Neural cell (in vitro differentiated cells): ENCODE measurements around the gene TEX28. TPM values are rescaled to one million over a fixed set of nuclear protein-coding genes. Genes with fewer than 3 reads are reported as not detected.

Experiments
- H2AFZ ChIP-seq: fragments of 200-600, 300-800 bp; sonication (generic), shearing (Covaris generic); 2 replicates; pipeline ENCODE4 v1.6.0; 2014; ENCODE audit warnings: low read depth, mild to moderate bottlenecking, antibody characterized with exemption, low read length, moderate library complexity
- H3F3A ChIP-seq: fragments of 200-600 bp; shearing (Covaris generic); 2 replicates; pipeline ENCODE4 v1.6.1; 2016; ENCODE audit warnings: mild to moderate bottlenecking, moderate library complexity, mixed read lengths, antibody characterized with exemption, low read length; ENCODE audit not compliant: insufficient read depth, poor library complexity, severe bottlenecking
- H3K27ac ChIP-seq: fragments of 200-600, 300-800 bp; sonication (generic), shearing (Covaris generic); 2 replicates; pipeline ENCODE4 v1.5.1; 2014; ENCODE audit warnings: mild to moderate bottlenecking, low read length, moderate library complexity
- H3K27me3 ChIP-seq: fragments of 300-800, 200-600 bp; sonication (generic), shearing (Covaris generic); 2 replicates; pipeline ENCODE4 v1.6.0; 2014; ENCODE audit warnings: mild to moderate bottlenecking, low read depth, low read length, moderate library complexity; ENCODE audit not compliant: insufficient read depth
- H3K36me3 ChIP-seq: fragments of 300-800, 200-600 bp; sonication (generic), shearing (Covaris generic); 2 replicates; pipeline ENCODE4 v1.5.1; 2014; ENCODE audit warnings: mild to moderate bottlenecking, antibody characterized with exemption, low read length, moderate library complexity; ENCODE audit not compliant: insufficient read depth
- H3K4me2 ChIP-seq: fragments of 300-800, 200-600 bp; sonication (generic), shearing (Covaris generic); 2 replicates; pipeline ENCODE4 v1.6.0; 2014; ENCODE audit warnings: mild to moderate bottlenecking, low read length
- H3K4me3 ChIP-seq: fragments of 300-800, 200-600 bp; sonication (generic), shearing (Covaris generic); 2 replicates; pipeline ENCODE4 v1.5.1; 2014; ENCODE audit warnings: mild to moderate bottlenecking, low read length, moderate library complexity
- H3K79me2 ChIP-seq: fragments of 200-600 bp; shearing (Covaris generic); replicated peaks from 2 replicates; pipeline ENCODE4 v1.6.0; 2014; ENCODE audit warnings: mild to moderate bottlenecking, low read length, moderate library complexity; ENCODE audit not compliant: insufficient read depth
- H3K9ac ChIP-seq: fragments of 300-800, 200-600 bp; sonication (generic), shearing (Covaris generic); 2 replicates; pipeline ENCODE4 v1.6.1; 2016; ENCODE audit warnings: mild to moderate bottlenecking, low read length, mixed read lengths
- H3K9me2 ChIP-seq: fragments of 200-600 bp; shearing (Covaris generic); 2 replicates; pipeline ENCODE4 v1.6.1; 2016; ENCODE audit warnings: mild to moderate bottlenecking, low read length, mixed read lengths; ENCODE audit not compliant: insufficient read depth
- H3K9me3 ChIP-seq: fragments of 200-600, 300-800 bp; sonication (generic), shearing (Covaris generic); 2 replicates; pipeline ENCODE4 v1.6.1; 2016; ENCODE audit warnings: mild to moderate bottlenecking, mixed run types, low read length, moderate library complexity, mixed read lengths
- H4K20me1 ChIP-seq: fragments of 200-600 bp; shearing (Covaris generic); 2 replicates; pipeline ENCODE4 v1.6.1; 2016; ENCODE audit warnings: mild to moderate bottlenecking, mixed run types; ENCODE audit not compliant: insufficient read depth
- CTCF ChIP-seq: fragments of 450-650 bp; IDR thresholded peaks from 2 replicates; pipeline ENCODE4 v1.5.1; 2014; ENCODE audit warnings: antibody characterized with exemption, mild to moderate bottlenecking, moderate library complexity; ENCODE audit not compliant: poor library complexity, severe bottlenecking
- EP300 ChIP-seq: fragments of 450-650 bp; conservative IDR thresholded peaks from 2 replicates; pipeline ENCODE4 v1.6.1; 2014; ENCODE audit warnings: antibody characterized with exemption, mild to moderate bottlenecking, moderate library complexity; ENCODE audit not compliant: poor library complexity, severe bottlenecking
- EZH2 ChIP-seq: fragments of 200-600, 300-800 bp; shearing (Covaris generic), sonication (generic); IDR thresholded peaks from 2 replicates; pipeline ENCODE4 v1.6.1; 2014; ENCODE audit warnings: antibody characterized with exemption, low read length, borderline replicate concordance, mild to moderate bottlenecking; ENCODE audit not compliant: insufficient read depth, poor library complexity, severe bottlenecking
- MXI1 ChIP-seq: fragments of 450-650 bp; conservative IDR thresholded peaks from 2 replicates; pipeline ENCODE4 v1.6.1; 2014; ENCODE audit warnings: antibody characterized with exemption, mild to moderate bottlenecking; ENCODE audit not compliant: poor library complexity, severe bottlenecking
- POLR2AphosphoS5 ChIP-seq: IDR thresholded peaks from 2 replicates; pipeline ENCODE4 v1.6.1; 2012
- RAD21 ChIP-seq: fragments of 450-650 bp; conservative IDR thresholded peaks from 2 replicates; pipeline ENCODE4 v1.6.1; 2014; ENCODE audit warnings: antibody characterized with exemption, mild to moderate bottlenecking, moderate library complexity
- REST ChIP-seq: IDR thresholded peaks from 2 replicates; pipeline ENCODE4 v1.6.1; 2012; ENCODE audit warnings: borderline replicate concordance
- SMC3 ChIP-seq: fragments of 450-650 bp; conservative IDR thresholded peaks from 2 replicates; pipeline ENCODE4 v1.6.1; 2014; ENCODE audit warnings: antibody characterized with exemption, mild to moderate bottlenecking, moderate library complexity; ENCODE audit not compliant: poor library complexity
- TAF1 ChIP-seq: IDR thresholded peaks from 2 replicates; pipeline ENCODE4 v1.6.1; 2012; ENCODE audit warnings: low read depth
- polyA plus RNA-seq: library from polyadenylated mRNA; depleted of rRNA; stranded (reverse); fragments of >200 nt; gene quantifications from 2 replicates; pipeline ENCODE4 v1.2.3, GENCODE V29; 2014

TEX28 gene
- polyA plus RNA-seq, 1 donor from 2014 or later = not detected

- no peak overlapping the region for H2AFZ ChIP-seq
- no peak overlapping the region for H3K4me2 ChIP-seq
- H3K9me2 ChIP-seq = no peaks in the 10 kb centered on the region
- H3F3A ChIP-seq = no peaks in the 10 kb centered on the region
- no peaks in the 10 kb centered on the region for H4K20me1 ChIP-seq
- H3K9me3 ChIP-seq = no peaks in the 10 kb centered on the region
- H3K79me2 ChIP-seq = no peaks in the 10 kb centered on the region
- no peaks in the 10 kb centered on the region for H3K36me3 ChIP-seq
- TF ChIP-seq POLR2AphosphoS5 = no peak
- TF ChIP-seq MXI1 = no peak
- no peak for TF ChIP-seq RAD21
- no peak for TF ChIP-seq CTCF
- no peak for TF ChIP-seq SMC3
- TF ChIP-seq EZH2 = no peak
- TF ChIP-seq REST = no peak
- no peak for TF ChIP-seq EP300
- no peak for TF ChIP-seq TAF1
- H3K4me3 ChIP-seq = no peak overlapping the region
- no peak overlapping the region for H3K27ac ChIP-seq
- no peaks in the 10 kb centered on the region for H3K27me3 ChIP-seq
- H3K9ac ChIP-seq = no peak overlapping the region
These were observed 17.2 kb upstream of the TEX28 start for GRCh38 chrX:154312116-154312515.

GRCh38 chrX:154310616-154311536, 16.0 kb upstream of the TEX28 start:
- Histone ChIP-seq H3K4me2 (no peak overlapping the region), H3K36me3 (no peaks in the 10 kb centered on the region), H3K9ac (no peak overlapping the region), H4K20me1 (no peaks in the 10 kb centered on the region), H2AFZ (no peak overlapping the region), H3K27ac (no peak overlapping the region), H3K27me3 (no peaks in the 10 kb centered on the region), H3F3A (no peaks in the 10 kb centered on the region), H3K4me3 (no peak overlapping the region), H3K9me3 (no peaks in the 10 kb centered on the region), H3K9me2 (no peaks in the 10 kb centered on the region), H3K79me2 (no peaks in the 10 kb centered on the region)
- TF ChIP-seq SMC3 (no peak), TAF1 (no peak), RAD21 (no peak), MXI1 (no peak), EP300 (no peak), CTCF (no peak), REST (no peak), POLR2AphosphoS5 (no peak)
